ENCODE data around the gene SNAPC1.
"Not testable (repeated sequence)": the region's sequence is repeated elsewhere in the genome, so short reads cannot be mapped to it uniquely, and the experiment has no call there.

The SNAPC1 gene

DNA sequence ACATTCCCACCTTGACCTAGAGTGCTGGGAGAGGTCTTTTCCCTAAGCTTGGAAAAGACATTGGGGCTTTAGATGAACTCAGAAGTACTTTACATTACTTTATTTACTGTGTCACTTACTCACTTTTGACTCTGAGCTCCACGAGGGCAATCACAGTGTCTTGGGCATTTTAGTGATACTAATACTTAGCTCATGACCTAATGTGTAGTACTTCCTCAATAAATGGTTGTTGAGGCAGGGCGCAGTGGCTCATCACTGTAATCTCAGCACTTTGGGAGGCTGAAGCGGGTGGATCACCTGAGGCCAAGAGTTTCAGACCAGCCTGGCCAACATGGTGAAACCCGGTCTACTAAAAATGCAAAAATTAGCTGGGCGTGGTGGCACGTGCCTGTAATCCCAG lies 19.8 kb upstream of the SNAPC1 start:
- TF ChIP-seq SPI1 (IDR thresholded peaks at IDR 0.05; ENCODE audit: borderline replicate concordance, low read depth) (no peak), POLR2AphosphoS5 (IDR thresholded peaks at IDR 0.05; ENCODE audit: low read depth) (no peak), GABPA (IDR thresholded peaks at IDR 0.05; ENCODE audit: low read depth) (no peak)
- TF ChIP-seq, protein P1, sequence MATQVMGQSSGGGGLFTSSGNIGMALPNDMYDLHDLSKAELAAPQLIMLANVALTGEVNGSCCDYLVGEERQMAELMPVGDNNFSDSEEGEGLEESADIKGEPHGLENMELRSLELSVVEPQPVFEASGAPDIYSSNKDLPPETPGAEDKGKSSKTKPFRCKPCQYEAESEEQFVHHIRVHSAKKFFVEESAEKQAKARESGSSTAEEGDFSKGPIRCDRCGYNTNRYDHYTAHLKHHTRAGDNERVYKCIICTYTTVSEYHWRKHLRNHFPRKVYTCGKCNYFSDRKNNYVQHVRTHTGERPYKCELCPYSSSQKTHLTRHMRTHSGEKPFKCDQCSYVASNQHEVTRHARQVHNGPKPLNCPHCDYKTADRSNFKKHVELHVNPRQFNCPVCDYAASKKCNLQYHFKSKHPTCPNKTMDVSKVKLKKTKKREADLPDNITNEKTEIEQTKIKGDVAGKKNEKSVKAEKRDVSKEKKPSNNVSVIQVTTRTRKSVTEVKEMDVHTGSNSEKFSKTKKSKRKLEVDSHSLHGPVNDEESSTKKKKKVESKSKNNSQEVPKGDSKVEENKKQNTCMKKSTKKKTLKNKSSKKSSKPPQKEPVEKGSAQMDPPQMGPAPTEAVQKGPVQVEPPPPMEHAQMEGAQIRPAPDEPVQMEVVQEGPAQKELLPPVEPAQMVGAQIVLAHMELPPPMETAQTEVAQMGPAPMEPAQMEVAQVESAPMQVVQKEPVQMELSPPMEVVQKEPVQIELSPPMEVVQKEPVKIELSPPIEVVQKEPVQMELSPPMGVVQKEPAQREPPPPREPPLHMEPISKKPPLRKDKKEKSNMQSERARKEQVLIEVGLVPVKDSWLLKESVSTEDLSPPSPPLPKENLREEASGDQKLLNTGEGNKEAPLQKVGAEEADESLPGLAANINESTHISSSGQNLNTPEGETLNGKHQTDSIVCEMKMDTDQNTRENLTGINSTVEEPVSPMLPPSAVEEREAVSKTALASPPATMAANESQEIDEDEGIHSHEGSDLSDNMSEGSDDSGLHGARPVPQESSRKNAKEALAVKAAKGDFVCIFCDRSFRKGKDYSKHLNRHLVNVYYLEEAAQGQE (IDR thresholded peaks at IDR 0.05; ENCODE audit: insufficient replicate concordance, low read depth) = no peak
- TF ChIP-seq, protein P2, sequence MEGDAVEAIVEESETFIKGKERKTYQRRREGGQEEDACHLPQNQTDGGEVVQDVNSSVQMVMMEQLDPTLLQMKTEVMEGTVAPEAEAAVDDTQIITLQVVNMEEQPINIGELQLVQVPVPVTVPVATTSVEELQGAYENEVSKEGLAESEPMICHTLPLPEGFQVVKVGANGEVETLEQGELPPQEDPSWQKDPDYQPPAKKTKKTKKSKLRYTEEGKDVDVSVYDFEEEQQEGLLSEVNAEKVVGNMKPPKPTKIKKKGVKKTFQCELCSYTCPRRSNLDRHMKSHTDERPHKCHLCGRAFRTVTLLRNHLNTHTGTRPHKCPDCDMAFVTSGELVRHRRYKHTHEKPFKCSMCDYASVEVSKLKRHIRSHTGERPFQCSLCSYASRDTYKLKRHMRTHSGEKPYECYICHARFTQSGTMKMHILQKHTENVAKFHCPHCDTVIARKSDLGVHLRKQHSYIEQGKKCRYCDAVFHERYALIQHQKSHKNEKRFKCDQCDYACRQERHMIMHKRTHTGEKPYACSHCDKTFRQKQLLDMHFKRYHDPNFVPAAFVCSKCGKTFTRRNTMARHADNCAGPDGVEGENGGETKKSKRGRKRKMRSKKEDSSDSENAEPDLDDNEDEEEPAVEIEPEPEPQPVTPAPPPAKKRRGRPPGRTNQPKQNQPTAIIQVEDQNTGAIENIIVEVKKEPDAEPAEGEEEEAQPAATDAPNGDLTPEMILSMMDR (IDR thresholded peaks at IDR 0.05; ENCODE audit: insufficient read depth, low read length) = no peak
- H3K27ac ChIP-seq (replicated peaks) = no peak overlapping the region
- DNase-seq (ENCODE audit: low read depth in 1 of 2, low spot score in 1 of 2) = no peak
- H3K4me3 ChIP-seq (replicated peaks; ENCODE audit: insufficient read depth, low read length) = no peak overlapping the region
- H3K27me3 ChIP-seq (ENCODE audit: insufficient read depth, poor library complexity, severe bottlenecking) = no peaks in the 10 kb centered on the region

DNA sequence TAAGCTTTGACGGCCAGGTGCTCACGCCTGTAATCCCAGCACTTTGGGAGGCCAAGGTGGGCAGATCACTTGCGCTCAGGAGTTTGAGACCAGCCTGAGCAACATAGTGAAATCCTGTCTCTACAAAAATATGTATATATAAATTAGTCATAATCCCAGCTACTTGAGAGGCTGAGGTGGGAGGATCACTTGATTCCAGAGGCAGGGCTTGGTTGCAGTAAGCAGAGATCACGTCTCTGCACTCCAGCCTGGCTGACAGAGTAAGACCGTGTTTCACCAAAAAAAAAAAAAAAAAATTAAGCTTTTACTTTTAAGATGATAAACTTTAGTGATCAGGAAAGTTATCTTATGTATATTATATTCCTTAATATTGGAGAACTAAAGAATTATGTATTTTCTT lies 18.0 kb upstream of the SNAPC1 start:
- no peak overlapping the region for H3K27ac ChIP-seq (replicated peaks)
- H3K4me3 ChIP-seq (replicated peaks; ENCODE audit: insufficient read depth, low read length) = no peak overlapping the region
- DNase-seq (ENCODE audit: low read depth in 1 of 2, low spot score in 1 of 2) = no peak
- no peaks in the 10 kb centered on the region for H3K27me3 ChIP-seq (ENCODE audit: insufficient read depth, poor library complexity, severe bottlenecking)
- TF ChIP-seq POLR2AphosphoS5 (IDR thresholded peaks at IDR 0.05; ENCODE audit: low read depth) (no peak), SPI1 (IDR thresholded peaks at IDR 0.05; ENCODE audit: borderline replicate concordance, low read depth) (no peak), GABPA (IDR thresholded peaks at IDR 0.05; ENCODE audit: low read depth) (no peak)
- TF ChIP-seq, protein P1 (IDR thresholded peaks at IDR 0.05; ENCODE audit: insufficient replicate concordance, low read depth) = no peak
- TF ChIP-seq, protein P2 (IDR thresholded peaks at IDR 0.05; ENCODE audit: insufficient read depth, low read length) = no peak

DNA sequence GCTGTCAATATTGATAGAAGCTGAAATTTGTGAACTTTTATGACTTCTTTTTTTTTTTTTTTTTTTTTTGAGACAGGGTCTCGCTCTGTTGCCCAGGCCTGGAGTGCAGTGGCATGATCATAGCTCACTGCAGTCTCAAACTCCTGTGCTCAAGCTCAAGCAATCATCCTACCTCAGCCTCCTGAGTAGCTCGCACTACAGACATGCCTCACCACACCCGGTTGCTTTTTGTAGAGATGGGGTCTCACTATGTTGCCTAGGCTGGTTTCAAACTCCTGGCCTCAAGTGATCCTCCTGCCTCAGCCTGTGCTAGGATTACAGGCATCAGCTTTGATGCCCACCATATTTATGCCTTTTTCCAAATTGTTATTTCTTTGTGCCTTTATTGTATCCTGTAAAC lies 15.9 kb upstream of the SNAPC1 start:
- not testable (repeated sequence) for H3K4me3 ChIP-seq (replicated peaks; ENCODE audit: insufficient read depth, low read length); H3K27ac ChIP-seq (replicated peaks); DNase-seq (ENCODE audit: low read depth in 1 of 2, low spot score in 1 of 2); H3K27me3 ChIP-seq (ENCODE audit: insufficient read depth, poor library complexity, severe bottlenecking)

DNA sequence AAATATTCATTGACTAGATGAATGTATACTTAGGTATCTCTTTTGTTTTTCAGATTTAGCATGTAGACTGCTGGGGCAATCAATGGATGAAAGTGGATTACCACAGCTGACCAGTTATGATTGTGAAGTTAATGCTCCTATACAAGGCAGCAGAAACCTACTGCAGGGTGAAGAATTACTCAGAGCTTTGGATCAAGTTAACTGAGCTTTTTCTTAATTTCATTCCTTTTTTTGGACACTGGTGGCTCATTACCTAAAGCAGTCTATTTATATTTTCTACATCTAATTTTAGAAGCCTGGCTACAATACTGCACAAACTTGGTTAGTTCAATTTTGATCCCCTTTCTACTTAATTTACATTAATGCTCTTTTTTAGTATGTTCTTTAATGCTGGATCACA lies 15.3 kb upstream of the SNAPC1 start:
- Histone ChIP-seq H3K4me3 (replicated peaks; ENCODE audit: insufficient read depth, low read length) (no peak overlapping the region), H3K27ac (replicated peaks) (no peak overlapping the region), H3K27me3 (ENCODE audit: insufficient read depth, poor library complexity, severe bottlenecking) (no peaks in the 10 kb centered on the region)
- DNase-seq (ENCODE audit: low read depth in 1 of 2, low spot score in 1 of 2) = no peak
- TF ChIP-seq, protein P1 (IDR thresholded peaks at IDR 0.05; ENCODE audit: insufficient replicate concordance, low read depth) = no peak
- TF ChIP-seq POLR2AphosphoS5 (IDR thresholded peaks at IDR 0.05; ENCODE audit: low read depth) (no peak), GABPA (IDR thresholded peaks at IDR 0.05; ENCODE audit: low read depth) (no peak), SPI1 (IDR thresholded peaks at IDR 0.05; ENCODE audit: borderline replicate concordance, low read depth) (no peak)
- TF ChIP-seq, protein P2 (IDR thresholded peaks at IDR 0.05; ENCODE audit: insufficient read depth, low read length) = no peak

All from HL-60 (cell line).